HG03378 (cell line): ENCODE data around the gene PHC3.
A peak's percentile ranks its signal among the peaks of the same experiment; 100 is the strongest.

Experiments used
- ATAC-seq: cut with Tn5 transposase; IDR thresholded peaks from one replicate; pipeline ENCODE4 v1.9.1; 2021; ENCODE audit warnings: mild to moderate bottlenecking, moderate library complexity; ENCODE audit not compliant: unreplicated experiment

The PHC3 gene

DNA sequence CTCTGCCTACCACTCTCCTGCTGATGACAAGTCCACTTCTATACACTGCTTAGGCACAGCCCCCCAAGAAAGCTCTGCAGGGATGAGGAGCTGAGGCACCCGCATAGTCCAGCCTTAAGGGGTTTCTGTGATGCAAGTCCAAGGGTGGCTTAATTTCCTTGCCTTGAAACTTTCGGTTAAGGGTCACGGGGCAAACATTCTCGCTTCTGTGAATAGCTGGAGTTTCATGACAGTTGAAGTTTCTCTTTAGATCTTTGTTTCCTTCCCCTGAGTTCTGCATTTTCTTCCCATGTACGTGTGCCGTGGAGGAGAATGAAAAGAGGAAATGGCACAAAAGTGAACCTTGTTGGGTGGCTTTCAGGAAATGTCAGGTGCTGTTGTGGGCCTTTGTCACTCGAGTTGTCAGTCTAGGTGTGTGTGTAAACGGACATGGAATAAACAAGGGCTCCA lies 136.7 kb downstream of the PHC3 start:
- ATAC-seq = peak; percentile 89

DNA sequence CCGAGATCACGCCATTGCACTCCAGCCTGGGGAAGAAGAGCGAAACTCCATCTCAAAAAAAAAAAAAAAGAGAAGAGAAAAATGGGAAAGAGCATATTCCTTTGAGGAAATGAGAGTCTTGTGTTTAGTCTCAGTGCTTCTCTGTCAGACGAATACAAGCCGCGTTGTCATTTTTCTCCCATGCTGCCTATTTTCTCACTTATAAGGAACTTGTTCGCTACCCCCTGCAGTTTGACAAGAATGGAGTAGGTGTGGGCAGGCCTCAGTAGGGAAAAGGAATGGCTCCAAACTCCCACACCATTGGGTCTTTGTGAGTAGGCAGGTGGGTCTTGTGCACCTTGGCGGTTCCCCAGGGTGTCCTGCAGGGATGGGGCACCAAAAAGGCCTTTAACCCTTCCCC lies 137.3 kb downstream of the PHC3 start:
- ATAC-seq = no peak

DNA sequence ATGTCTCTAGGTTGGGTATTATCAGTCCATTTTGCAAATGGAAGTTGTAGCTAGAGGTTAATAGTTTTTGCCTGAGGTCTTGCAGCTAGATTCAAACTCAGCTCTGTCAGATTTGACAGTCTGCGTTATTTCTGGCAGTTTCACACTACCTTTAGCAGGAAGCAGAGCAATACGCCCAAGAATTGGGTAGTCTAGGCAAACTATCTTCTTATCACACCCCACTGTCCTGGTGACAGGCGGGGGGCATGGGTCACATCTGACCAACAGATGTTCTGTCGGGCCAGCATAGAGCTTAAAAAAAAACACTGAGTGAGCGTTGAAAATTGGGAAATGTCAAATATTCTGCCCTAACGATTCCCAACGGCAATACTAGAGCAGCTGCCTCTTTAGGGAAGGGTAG lies 138.0 kb downstream of the PHC3 start:
- no peak for ATAC-seq

DNA sequence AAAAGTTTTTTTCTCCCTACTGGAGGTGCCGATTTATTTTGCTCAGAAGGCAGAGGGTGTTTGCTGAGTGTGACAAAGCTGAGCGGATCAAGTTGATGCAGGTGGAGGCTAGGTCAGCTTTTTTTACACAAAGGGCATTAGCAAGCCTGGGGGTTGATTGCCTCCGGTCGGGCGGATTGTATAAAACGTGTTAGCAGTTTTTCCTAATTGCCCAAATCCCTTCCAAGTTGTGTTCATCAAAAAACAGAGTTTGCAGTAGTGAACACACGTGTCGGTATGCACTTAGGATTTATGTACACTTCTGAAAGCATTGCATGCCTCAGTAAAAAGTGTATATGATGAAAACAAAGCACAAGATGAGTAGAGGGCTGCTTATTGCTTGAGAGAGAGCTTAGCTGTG lies 141.1 kb downstream of the PHC3 start:
- ATAC-seq = no peak

DNA sequence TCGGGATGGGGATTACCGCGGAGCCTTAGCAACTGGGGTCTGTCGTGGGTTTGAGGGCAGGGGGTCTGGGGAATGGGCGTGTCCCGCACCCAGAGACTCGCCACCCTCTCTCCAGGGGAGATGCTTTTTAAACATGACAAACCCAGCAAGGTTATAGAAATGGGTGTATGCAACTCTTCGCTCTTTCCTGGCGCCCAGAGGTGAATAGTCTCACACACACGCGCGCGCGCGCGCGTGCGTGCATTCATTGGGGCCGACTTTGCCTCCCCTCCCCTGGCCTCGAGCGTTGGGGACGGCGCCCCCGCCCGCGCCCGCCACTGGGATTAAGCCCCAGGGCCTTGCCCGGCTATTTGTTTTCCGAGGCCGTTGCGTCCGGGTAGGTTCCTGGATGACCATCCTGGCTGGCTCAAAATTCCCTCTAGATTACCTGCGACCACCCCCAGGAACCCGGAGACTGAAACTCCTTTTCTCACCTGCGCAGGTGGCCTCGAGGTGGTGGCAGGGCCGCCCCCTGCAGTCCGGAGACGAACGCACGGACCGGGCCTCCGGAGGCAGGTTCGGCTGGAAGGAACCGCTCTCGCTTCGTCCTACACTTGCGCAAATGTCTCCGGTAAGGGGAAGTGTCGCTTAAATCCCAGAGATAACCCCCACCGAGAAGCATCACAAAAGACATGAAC lies 143.0 kb downstream of the PHC3 start:
- ATAC-seq = no peak
